ENCODE measurements around the gene PHLDB1. TPM values are rescaled to one million over a fixed set of nuclear protein-coding genes. Genes with fewer than 3 reads are reported as not detected.
"Not testable (repeated sequence)": the region's sequence is repeated elsewhere in the genome, so short reads cannot be mapped to it uniquely, and the experiment has no call there.

Gene PHLDB1
- total RNA-seq, 1 donor from 2014 or later: 179 TPM

- Mint-ChIP-seq H3K9me3 (ENCODE audit: unreplicated experiment) (peaks cover 3% of the 10 kb centered on the region), H3K36me3 (ENCODE audit: low read depth, unreplicated experiment) (peaks cover 2% of the 10 kb centered on the region), H3K4me1 (ENCODE audit: low read depth, unreplicated experiment) (no peaks in the 10 kb centered on the region), H3K4me3 (ENCODE audit: unreplicated experiment) (no peak within 1 kb of the TSS), H3K27ac (ENCODE audit: unreplicated experiment) (no peak within 1 kb of the TSS), H3K27me3 (ENCODE audit: low read depth, unreplicated experiment) (peaks cover 10% of the 10 kb centered on the region)
- H2AFZ ChIP-seq (ENCODE audit: low read depth, low read length): no peak within 1 kb of the TSS
- no peaks in the 10 kb centered on the region for H3K4me1 ChIP-seq (ENCODE audit: insufficient read depth, low read length)
- no peaks in the 10 kb centered on the region for H3K9me3 ChIP-seq (ENCODE audit: insufficient read depth, low read depth, low read length)
- H3K4me3 ChIP-seq (ENCODE audit: insufficient read depth, low read depth, low read length): no peak within 1 kb of the TSS
- H3K4me2 ChIP-seq (ENCODE audit: low read length): no peak within 1 kb of the TSS
- no peaks in the 10 kb centered on the region for H3K36me3 ChIP-seq (ENCODE audit: insufficient read depth, low read length)
- FAIRE-seq: no peak
- no peak within 1 kb of the TSS for H3K9ac ChIP-seq (ENCODE audit: low read length)
- TF ChIP-seq CTCF (IDR thresholded peaks at IDR 0.05; ENCODE audit: insufficient read depth, low read depth, low read length): no peak
- TF ChIP-seq EZH2 (IDR thresholded peaks at IDR 0.05; ENCODE audit: insufficient read depth, low read length): no peak
- no peaks in the 10 kb centered on the region for H4K20me1 ChIP-seq (ENCODE audit: insufficient read depth, low read length)
- no peak within 1 kb of the TSS for H3K27ac ChIP-seq (ENCODE audit: low read depth, low read length)
- H3K79me2 ChIP-seq (ENCODE audit: insufficient read depth, low read length): no peaks in the 10 kb centered on the region
- H3K27me3 ChIP-seq (ENCODE audit: insufficient read depth, low read length): peaks cover 4% of the 10 kb centered on the region
- no peak for DNase-seq (ENCODE audit: low read depth)
These were observed 72.1 kb downstream of the PHLDB1 start, which contains the start of gene TREH for GRCh38 chr11:118679483-118679882. Gene TREH, minus strand, starts transcription at chr11:118679650. Its CDS starts 23 bp downstream, at chr11:118679627.

- DNase-seq (ENCODE audit: low read depth): no peak
- FAIRE-seq: no peak
- no peak overlapping the region for H3K4me3 Mint-ChIP-seq (ENCODE audit: unreplicated experiment)
These were observed 75.0 kb downstream of the PHLDB1 start for GRCh38 chr11:118682372-118682771.

GRCh38 chr11:118682939-118683338 lies 75.5 kb downstream of the PHLDB1 start:
- H3K79me2 ChIP-seq (ENCODE audit: insufficient read depth, low read length); DNase-seq (ENCODE audit: low read depth); H3K4me2 ChIP-seq (ENCODE audit: low read length); H3K4me3 Mint-ChIP-seq (ENCODE audit: unreplicated experiment); H3K9ac ChIP-seq (ENCODE audit: low read length); H3K4me3 ChIP-seq (ENCODE audit: insufficient read depth, low read depth, low read length); H3K27ac Mint-ChIP-seq (ENCODE audit: unreplicated experiment); H2AFZ ChIP-seq (ENCODE audit: low read depth, low read length); H3K4me1 Mint-ChIP-seq (ENCODE audit: low read depth, unreplicated experiment); FAIRE-seq; H3K36me3 ChIP-seq (ENCODE audit: insufficient read depth, low read length); H3K9me3 Mint-ChIP-seq (ENCODE audit: unreplicated experiment); H3K27ac ChIP-seq (ENCODE audit: low read depth, low read length); H3K27me3 ChIP-seq (ENCODE audit: insufficient read depth, low read length); H3K9me3 ChIP-seq (ENCODE audit: insufficient read depth, low read depth, low read length); H3K4me1 ChIP-seq (ENCODE audit: insufficient read depth, low read length); H3K36me3 Mint-ChIP-seq (ENCODE audit: low read depth, unreplicated experiment); H4K20me1 ChIP-seq (ENCODE audit: insufficient read depth, low read length): not testable (repeated sequence)
- H3K27me3 Mint-ChIP-seq (ENCODE audit: low read depth, unreplicated experiment): peaks cover 10% of the 10 kb centered on the region

More at GRCh38 chr11:118682372-118682771, 75.0 kb downstream of the PHLDB1 start:
- Histone ChIP-seq H3K36me3 (ENCODE audit: insufficient read depth, low read length) (no peaks in the 10 kb centered on the region), H3K27ac (ENCODE audit: low read depth, low read length) (no peak overlapping the region), H3K4me3 (ENCODE audit: insufficient read depth, low read depth, low read length) (no peak overlapping the region), H3K27me3 (ENCODE audit: insufficient read depth, low read length) (peaks cover 10% of the 10 kb centered on the region), H4K20me1 (ENCODE audit: insufficient read depth, low read length) (no peaks in the 10 kb centered on the region), H3K79me2 (ENCODE audit: insufficient read depth, low read length) (no peaks in the 10 kb centered on the region), H3K9ac (ENCODE audit: low read length) (no peak overlapping the region), H3K9me3 (ENCODE audit: insufficient read depth, low read depth, low read length) (no peaks in the 10 kb centered on the region), H3K4me1 (ENCODE audit: insufficient read depth, low read length) (no peaks in the 10 kb centered on the region), H3K4me2 (ENCODE audit: low read length) (no peak overlapping the region), H2AFZ (ENCODE audit: low read depth, low read length) (no peak overlapping the region)
- Mint-ChIP-seq H3K4me1 (ENCODE audit: low read depth, unreplicated experiment) (no peaks in the 10 kb centered on the region), H3K9me3 (ENCODE audit: unreplicated experiment) (peaks cover 3% of the 10 kb centered on the region), H3K27me3 (ENCODE audit: low read depth, unreplicated experiment) (peaks cover 10% of the 10 kb centered on the region), H3K27ac (ENCODE audit: unreplicated experiment) (no peak overlapping the region), H3K36me3 (ENCODE audit: low read depth, unreplicated experiment) (peaks cover 2% of the 10 kb centered on the region)
- TF ChIP-seq CTCF (IDR thresholded peaks at IDR 0.05; ENCODE audit: insufficient read depth, low read depth, low read length) (no peak), EZH2 (IDR thresholded peaks at IDR 0.05; ENCODE audit: insufficient read depth, low read length) (no peak)

All from astrocyte (in vitro differentiated cells and primary cell).